DND-41 (cell line): ENCODE results near the gene TLN1.

Source experiments
- ATAC-seq: fragments of 200-7000 bp; cut with Tn5 transposase; 3 replicates; pipeline ENCODE4 v1.9.1; 2021; ENCODE audit warnings: low read depth; ENCODE audit not compliant: insufficient read depth
- DNase-seq: peaks from one replicate; pipeline ENCODE4 v3.0.0-alpha.2; 2020
- H2AFZ ChIP-seq: 2 replicates; pipeline ENCODE4 v1.6.0; 2012; ENCODE audit warnings: low read depth, low read length
- H3K27ac ChIP-seq: 2 replicates; pipeline ENCODE4 v1.5.1; 2012; ENCODE audit warnings: low read length, inconsistent platforms
- H3K27me3 ChIP-seq: fragments of 200-600 bp; sonication (generic); 2 replicates; pipeline ENCODE4 v1.6.0; 2012; ENCODE audit warnings: low read length, mild to moderate bottlenecking, inconsistent platforms; ENCODE audit not compliant: insufficient read depth, poor library complexity
- H3K36me3 ChIP-seq: 2 replicates; pipeline ENCODE4 v1.5.1; 2012; ENCODE audit warnings: low read length, inconsistent platforms; ENCODE audit not compliant: insufficient read depth
- H3K4me1 ChIP-seq: 2 replicates; pipeline ENCODE4 v1.5.1; 2012; ENCODE audit warnings: mild to moderate bottlenecking, low read length; ENCODE audit not compliant: insufficient read depth
- H3K4me2 ChIP-seq: 2 replicates; pipeline ENCODE4 v1.6.0; 2012; ENCODE audit warnings: mild to moderate bottlenecking, moderate library complexity, low read length, inconsistent platforms; ENCODE audit not compliant: insufficient read depth
- H3K4me3 ChIP-seq, 2 experiments: fragments of 200-600 bp in 1 of 2; shearing (Covaris generic) in 1 of 2; 2 replicates each; pipeline ENCODE4 v1.5.1; 2012 to 2016; ENCODE audit warnings: inconsistent platforms in 2 of 2, low read length in 2 of 2, mild to moderate bottlenecking in 2 of 2, low read depth in 1 of 2, moderate library complexity in 1 of 2
- H3K79me2 ChIP-seq: 2 replicates; pipeline ENCODE4 v1.6.0; 2012; ENCODE audit warnings: low read length, inconsistent platforms; ENCODE audit not compliant: insufficient read depth
- H3K9ac ChIP-seq: 2 replicates; pipeline ENCODE4 v1.6.0; 2012; ENCODE audit warnings: low read depth, mild to moderate bottlenecking, inconsistent platforms, low read length, moderate library complexity
- H3K9me3 ChIP-seq: 2 replicates; pipeline ENCODE4 v1.5.1; 2012; ENCODE audit warnings: low read length, moderate library complexity, mild to moderate bottlenecking, inconsistent platforms; ENCODE audit not compliant: insufficient read depth, severe bottlenecking
- H4K20me1 ChIP-seq: 2 replicates; pipeline ENCODE4 v1.6.0; 2012; ENCODE audit warnings: low read length; ENCODE audit not compliant: insufficient read depth
- CTCF ChIP-seq: IDR thresholded peaks from 2 replicates; pipeline ENCODE4 v1.5.1; 2012; ENCODE audit warnings: borderline replicate concordance, low read length, moderate library complexity, mild to moderate bottlenecking; ENCODE audit not compliant: poor library complexity, severe bottlenecking; ENCODE audit errors: extremely low read depth
- EZH2 ChIP-seq: IDR thresholded peaks from 3 replicates; pipeline ENCODE4 v1.6.1; 2012; ENCODE audit warnings: borderline replicate concordance, low read depth, mild to moderate bottlenecking, moderate library complexity, low read length, inconsistent platforms; ENCODE audit not compliant: severe bottlenecking

Gene TLN1

DNA sequence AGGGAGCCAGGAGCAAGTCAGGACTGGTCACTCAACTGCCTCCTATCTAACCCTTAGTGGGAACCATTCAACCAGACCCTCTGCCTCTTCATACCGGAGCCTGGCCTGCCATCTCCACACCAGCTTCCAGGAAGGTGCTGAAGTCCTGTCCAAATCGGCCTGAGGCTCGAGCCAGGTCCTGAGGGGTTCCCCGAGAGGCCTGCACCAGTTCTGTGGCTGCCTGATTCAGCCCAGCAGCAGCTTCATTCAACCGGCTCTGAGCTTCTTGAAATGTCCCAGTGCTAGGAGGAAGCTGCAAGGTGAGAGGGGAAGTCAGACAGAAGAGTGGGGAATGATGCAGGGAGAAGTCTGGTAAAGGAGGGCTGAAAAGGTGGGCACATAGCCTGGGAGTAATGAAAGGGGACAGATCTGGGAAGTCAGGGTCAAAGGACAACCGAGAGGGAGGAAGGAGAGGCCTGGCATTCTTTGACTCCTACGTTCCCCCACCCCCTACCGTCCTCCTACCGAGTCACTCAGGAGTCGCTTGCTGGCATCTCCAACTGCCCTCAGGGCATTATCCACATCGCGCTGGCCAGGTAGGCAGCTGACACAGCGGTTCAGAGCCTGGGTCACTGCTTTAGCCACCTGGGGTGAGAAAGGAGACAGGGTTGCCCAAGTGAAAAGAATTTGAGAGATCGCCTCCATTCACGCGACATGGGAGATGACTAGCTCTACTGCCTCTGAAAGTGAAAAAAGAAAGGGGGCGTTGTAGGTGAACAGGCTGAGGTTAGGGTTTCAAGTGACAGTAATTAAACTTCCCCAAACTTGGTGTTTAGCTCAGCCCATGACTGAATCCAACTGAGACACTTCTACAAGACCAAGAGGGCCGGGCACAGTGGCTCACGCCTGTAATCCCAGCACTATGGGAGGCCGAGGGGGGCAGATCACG lies 20.2 kb downstream of the TLN1 start:
- no peak overlapping the region for H2AFZ ChIP-seq
- H3K9ac ChIP-seq: no peak overlapping the region
- H3K9me3 ChIP-seq: no peaks in the 10 kb centered on the region
- TF ChIP-seq CTCF: no peak
- no peak for TF ChIP-seq EZH2
- no peaks in the 10 kb centered on the region for H3K4me1 ChIP-seq
- no peaks in the 10 kb centered on the region for H3K27me3 ChIP-seq
- no peak overlapping the region for H3K27ac ChIP-seq
- no peak overlapping the region for H3K4me2 ChIP-seq
- H3K4me3 ChIP-seq: no peak overlapping the region
- DNase-seq (no peak), ATAC-seq (no peak)
- H4K20me1 ChIP-seq: peaks cover 4% of the 10 kb centered on the region; the same call in 1 of the 2 replicates
- peaks cover 86% of the 10 kb centered on the region for H3K36me3 ChIP-seq
- H3K79me2 ChIP-seq: no peaks in the 10 kb centered on the region

GRCh38 chr9:35710818-35711500 lies 21.0 kb downstream of the TLN1 start:
- Histone ChIP-seq H3K79me2 (no peaks in the 10 kb centered on the region), H3K4me1 (no peaks in the 10 kb centered on the region), H3K27me3 (no peaks in the 10 kb centered on the region), H4K20me1 (peaks cover 4% of the 10 kb centered on the region; the same call in 1 of the 2 replicates), H3K4me3 (no peak overlapping the region), H3K4me2 (no peak overlapping the region), H3K9ac (no peak overlapping the region), H3K36me3 (peaks cover 86% of the 10 kb centered on the region), H3K9me3 (no peaks in the 10 kb centered on the region), H3K27ac (no peak overlapping the region), H2AFZ (no peak overlapping the region)
- DNase-seq (no peak), ATAC-seq (no peak)
- TF ChIP-seq EZH2 (no peak), CTCF (no peak)

GRCh38 chr9:35708146-35708545 lies 23.8 kb downstream of the TLN1 start:
- H3K9me3 ChIP-seq: no peaks in the 10 kb centered on the region
- H3K27ac ChIP-seq: no peak overlapping the region
- no peaks in the 10 kb centered on the region for H3K4me1 ChIP-seq
- H2AFZ ChIP-seq: no peak overlapping the region
- H3K79me2 ChIP-seq: no peaks in the 10 kb centered on the region
- H3K4me3 ChIP-seq: no peak overlapping the region
- no peak overlapping the region for H3K4me2 ChIP-seq
- no peaks in the 10 kb centered on the region for H3K27me3 ChIP-seq
- ATAC-seq: no peak
- DNase-seq: no peak
- peaks cover 4% of the 10 kb centered on the region; the same call in 1 of the 2 replicates for H4K20me1 ChIP-seq
- peaks cover 88% of the 10 kb centered on the region for H3K36me3 ChIP-seq
- no peak overlapping the region for H3K9ac ChIP-seq
- TF ChIP-seq EZH2 (no peak), CTCF (no peak)
